Heart right ventricle (tissue), 16 donors: ENCODE measurements around the gene SV2B. TPM values are rescaled to one million over a fixed set of nuclear protein-coding genes. Genes with fewer than 3 reads are reported as not detected.

ENCODE experiments used
- ATAC-seq, 8 donors: fragments of 200-7000 bp; cut with Tn5 transposase; one replicate each; pipeline ENCODE4 v1.9.1; 2020; ENCODE audit warnings: mild to moderate bottlenecking in 8 of 8, moderate library complexity in 8 of 8, moderate number of reproducible peaks in 1 of 8
- DNase-seq, 2 donors: peaks; one replicate each; pipeline ENCODE4 v3.0.0-alpha.2; 2020
- H3K27ac ChIP-seq, 10 donors: fragments of 200-600 bp; sonication (generic) in 2 of 10; one replicate each; pipeline versions ENCODE4 v1.5.0 to v1.8.0; 2020 to 2022; ENCODE audit warnings: mild to moderate bottlenecking in 3 of 10
- H3K27me3 ChIP-seq, 7 donors: fragments of 200-600 bp; one replicate each; pipeline ENCODE4 v1.8.0; 2021 to 2022; ENCODE audit warnings: mild to moderate bottlenecking in 2 of 7
- H3K36me3 ChIP-seq, 9 donors: fragments of 200-600 bp; sonication (generic) in 1 of 9; one replicate each; pipeline versions ENCODE4 v1.5.0 to v1.8.0; 2020 to 2022; ENCODE audit warnings: mild to moderate bottlenecking in 2 of 9
- H3K4me1 ChIP-seq, 9 donors: fragments of 200-600 bp; sonication (generic) in 1 of 9; one replicate each; pipeline versions ENCODE4 v1.5.0 to v1.8.0; 2020 to 2022; ENCODE audit warnings: mild to moderate bottlenecking in 4 of 9
- H3K4me3 ChIP-seq, 10 donors: fragments of 200-600 bp; sonication (generic) in 2 of 10; one replicate each; pipeline versions ENCODE4 v1.5.0 to v1.8.0; 2020 to 2022; ENCODE audit warnings: mild to moderate bottlenecking in 7 of 10, moderate library complexity in 2 of 10
- H3K9me3 ChIP-seq, 11 donors: fragments of 200-600 bp in 10 of 11; sonication (generic) in 2 of 11; one replicate each; pipeline versions ENCODE4 v1.5.0 to v1.8.0; 2013 to 2022; ENCODE audit warnings: mild to moderate bottlenecking in 2 of 11, control low read depth in 1 of 11, moderate library complexity in 1 of 11
- WGBS, 2 donors: extraction: QIAGEN DNeasy Blood & Tissue Kit; methylation state at CpG; one replicate each; pipeline ENCODE4 v1.1.7; 2013; ENCODE audit warnings: inconsistent platforms in 1 of 2; 5-methylcytosine and 5-hydroxymethylcytosine counted together
- intact Hi-C, 10 donors: fragments of 100-400 bp; cut with DNase I; formaldehyde crosslinking; loops; one replicate each; pipeline versions ENCODE4 v1.11.1 to v1.14.2; 2022
- long read RNA-seq, 3 donors: library from polyadenylated mRNA; unstranded; transcript quantifications; one replicate each; pipeline ENCODE4 v2.0.0, GENCODE V29; 2020 to 2021
- polyA plus RNA-seq, 2 donors: library from polyadenylated mRNA; stranded (reverse); fragments of 200-250 nt; gene quantifications; one replicate each; pipeline ENCODE4 v1.2.3, GENCODE V29; 2013
- total RNA-seq, 10 donors: library from RNA; stranded (reverse); fragmentation: NEBNext Ultra II Directional in 3 of 10; extraction: Animal tissue kit (Norgen Biotek cat#: 25700) in 3 of 10; gene quantifications; one replicate each; pipeline versions ENCODE4 v1.2.1 to v1.2.4, GENCODE V29; 2021 to 2023
- TF ChIP-seq, protein P1 (sequence below), 9 donors: fragments of 200-600 bp; sonication (generic) in 2 of 9; IDR thresholded peaks; one replicate each; pipeline versions ENCODE4 v1.5.0 to v1.8.0; 2021 to 2022; ENCODE audit warnings: antibody characterized with exemption in 9 of 9, mild to moderate bottlenecking in 5 of 9, moderate library complexity in 1 of 9
- donor health status: Arrhythmogenic right ventricular cardiomyopathy.
- donor health status: ischemic (EF 13 %, LVEDD 7.1; RV severe dilation, severe dysfunction).
- donor health status: healthy with polysubstance abuse.
- donor health status: DM: no; HTN: yes; CAD: no.
- donor health status: DM: no; HTN: no; CAD: no.
- donor health status: ischemic (EF 25% LVEDD 6.9; RV normal size, moderate dysfunction).
- donor health status: ischemic (EF 25% LVEDD 5.7; RV mildly dilated, moderate dysfunction).
- donor health status: healthy.
- donor health status: DM: yes; HTN: yes; CAD: no.
- donor health status: Ischemic cardiomyopathy.
- donor health status: ischemic (EF 35%, LVEDD 5.7; RV mildly dilated, moderate dysfunction).
- donor health status: nonischemic (EF 11% LVEDD 7.7; RV severe dilation, severe dysfunction).
- donor health status: DM: yes; HTN: yes; CAD: no.
- donor health status: PGD.
- donor health status: ischemic (EF 29% LVEDD 5.4; RV normal size, mild dysfunction).
- donor health status: nonischemic (EF 23%, LVEDD 6.1; RV moderate dilation, normal function).

Gene SV2B
- total RNA-seq = 10 to 100 TPM in 1 of 10 donors, 1 to 10 TPM in 8, under 1 TPM in 1; 0.60 to 15.7 (median 2.1) TPM
- polyA plus RNA-seq = under 1 TPM; 0.29 to 0.35 TPM
- long read RNA-seq, donor 1, partial matches to known transcripts = 1 of 2 reads
- long read RNA-seq, donor 1, other reads (novel, unspliced or antisense) = 1 of 2 reads
- long read RNA-seq, donor 2, partial matches to known transcripts = 3 of 4 reads
- long read RNA-seq, donor 2, other reads (novel, unspliced or antisense) = 1 of 4 reads
- long read RNA-seq, donor 3, full-length matches to known transcripts = 1 of 2 reads
- long read RNA-seq, donor 3, partial matches to known transcripts = 1 of 2 reads
- long read RNA-seq, donor 3, other reads (novel, unspliced or antisense) = 0 of 2 reads

- TF ChIP-seq, protein P1, sequence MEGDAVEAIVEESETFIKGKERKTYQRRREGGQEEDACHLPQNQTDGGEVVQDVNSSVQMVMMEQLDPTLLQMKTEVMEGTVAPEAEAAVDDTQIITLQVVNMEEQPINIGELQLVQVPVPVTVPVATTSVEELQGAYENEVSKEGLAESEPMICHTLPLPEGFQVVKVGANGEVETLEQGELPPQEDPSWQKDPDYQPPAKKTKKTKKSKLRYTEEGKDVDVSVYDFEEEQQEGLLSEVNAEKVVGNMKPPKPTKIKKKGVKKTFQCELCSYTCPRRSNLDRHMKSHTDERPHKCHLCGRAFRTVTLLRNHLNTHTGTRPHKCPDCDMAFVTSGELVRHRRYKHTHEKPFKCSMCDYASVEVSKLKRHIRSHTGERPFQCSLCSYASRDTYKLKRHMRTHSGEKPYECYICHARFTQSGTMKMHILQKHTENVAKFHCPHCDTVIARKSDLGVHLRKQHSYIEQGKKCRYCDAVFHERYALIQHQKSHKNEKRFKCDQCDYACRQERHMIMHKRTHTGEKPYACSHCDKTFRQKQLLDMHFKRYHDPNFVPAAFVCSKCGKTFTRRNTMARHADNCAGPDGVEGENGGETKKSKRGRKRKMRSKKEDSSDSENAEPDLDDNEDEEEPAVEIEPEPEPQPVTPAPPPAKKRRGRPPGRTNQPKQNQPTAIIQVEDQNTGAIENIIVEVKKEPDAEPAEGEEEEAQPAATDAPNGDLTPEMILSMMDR (IDR thresholded peaks at IDR 0.05) = peak in 1 of 9 donors; percentile 3
- H3K9me3 ChIP-seq = peaks cover 0 to under 1% (median 0%) of the 10 kb centered on the region in 11 donors
- intact Hi-C loops = no loop called here
- ATAC-seq (peak; percentile 18 to 65 (median 48)), DNase-seq (peak in 1 of 2 donors; percentile 27)
- H3K36me3 ChIP-seq = no peaks in the 10 kb centered on the region
- peak within 1 kb of the TSS in 8 of 10 donors; percentile 16 to 71 (median 34) for H3K27ac ChIP-seq
- H3K4me1 ChIP-seq = peaks cover 3 to 51% (median 37%) of the 10 kb centered on the region in 9 donors
- H3K27me3 ChIP-seq = peaks cover 0 to 86% (median 26%) of the 10 kb centered on the region in 7 donors
- WGBS, 2 donors = 0 to 1% methylated on average over 64 of the region's 64 CpGs
- peak within 1 kb of the TSS; percentile 22 to 70 (median 60) for H3K4me3 ChIP-seq
Measured at GRCh38 chr15:91099995-91100813, at the start of gene SV2B. SV2B (plus strand) TSS chr15:91100257; CDS start chr15:91226264, 126,007 bp downstream.

DNA sequence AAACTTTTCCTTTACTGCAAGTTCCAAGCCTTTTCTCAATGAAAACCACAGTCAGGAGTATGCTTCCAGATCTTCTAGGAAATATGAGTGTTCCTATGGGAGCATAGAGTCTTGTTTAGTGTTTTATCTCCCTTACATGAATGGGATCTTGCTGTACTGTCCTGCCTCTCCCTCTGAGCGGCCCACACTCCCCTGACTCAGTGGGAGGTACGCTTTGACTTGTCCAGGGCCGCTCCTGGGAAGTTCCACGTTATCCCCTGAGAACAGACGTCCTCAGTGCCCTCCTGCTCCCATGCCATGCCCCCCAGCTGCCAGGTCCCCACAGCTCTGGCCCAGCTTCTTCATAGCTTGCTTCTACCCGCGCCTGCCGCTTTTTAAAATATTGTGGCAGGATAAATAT is 48.8 kb upstream of the SV2B start:
- Histone ChIP-seq H3K4me1 (peaks cover 0 to 14% (median 0%) of the 10 kb centered on the region in 9 donors), H3K36me3 (no peaks in the 10 kb centered on the region), H3K27me3 (peaks cover 0 to 24% (median 13%) of the 10 kb centered on the region in 7 donors), H3K27ac (no peak overlapping the region), H3K9me3 (peaks cover 0 to 10% (median 0%) of the 10 kb centered on the region in 11 donors), H3K4me3 (no peak overlapping the region)
- WGBS, 2 donors = 64 to 82% methylated on average over 8 of the region's 8 CpGs
- ATAC-seq (no peak), DNase-seq (no peak)
- TF ChIP-seq, protein P1 (IDR thresholded peaks at IDR 0.05) = no peak
- intact Hi-C loops = loop anchor here in 5 of 10 donors (2.0 to 10.0 kb wide), 4 partner anchors 84 to 94 kb away; no protein-coding TSS in a partner anchor

DNA sequence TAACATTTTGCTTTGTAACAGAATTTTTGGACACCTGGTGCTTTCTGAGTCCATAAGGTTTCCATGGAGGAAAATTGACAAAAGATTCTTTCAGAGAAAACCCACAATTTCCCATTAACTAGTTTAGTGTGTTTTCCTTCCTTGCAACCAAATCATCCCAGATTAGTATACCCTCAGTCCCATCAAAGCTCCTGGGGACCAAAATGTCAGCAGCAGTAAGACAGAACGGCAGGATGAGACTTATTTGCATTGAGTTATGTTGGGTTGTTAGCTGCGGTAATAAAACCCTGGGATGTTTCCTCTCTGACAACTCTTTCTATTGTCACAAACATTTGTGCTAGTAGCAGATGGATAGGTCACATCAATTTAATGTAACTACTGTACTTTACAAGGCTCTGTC is 45.2 kb upstream of the SV2B start:
- peaks cover 0 to 56% (median 25%) of the 10 kb centered on the region in 7 donors for H3K27me3 ChIP-seq
- intact Hi-C loops = loop anchor here in 9 of 10 donors (1.0 to 10.0 kb wide), 9 partner anchors 80 to 217 kb away; no protein-coding TSS in a partner anchor
- TF ChIP-seq, protein P1 (IDR thresholded peaks at IDR 0.05) = no peak
- H3K4me3 ChIP-seq = no peak overlapping the region
- DNase-seq (no peak), ATAC-seq (no peak)
- no peaks in the 10 kb centered on the region for H3K9me3 ChIP-seq
- H3K36me3 ChIP-seq = no peaks in the 10 kb centered on the region
- WGBS, 2 donors = 35 to 41% methylated on average over 2 of the region's 2 CpGs
- peaks cover 0 to 9% (median 0%) of the 10 kb centered on the region in 9 donors for H3K4me1 ChIP-seq
- H3K27ac ChIP-seq = no peak overlapping the region
